Nephron (organoid): ENCODE measurements around the gene RHOU.

Experiments
- H3K27ac Mint-ChIP-seq, 3 experiments: 2 replicates each; pipeline ENCODE4 v1.8.0; 2020; ENCODE audit warnings: mixed read lengths in 3 of 3, mild to moderate bottlenecking in 2 of 3, moderate library complexity in 1 of 3
- H3K27me3 Mint-ChIP-seq: 2 replicates; pipeline ENCODE4 v1.8.0; 2021; ENCODE audit warnings: low read depth, mild to moderate bottlenecking, moderate library complexity, mixed read lengths
- H3K36me3 Mint-ChIP-seq: 2 replicates; pipeline ENCODE4 v1.8.0; 2020; ENCODE audit warnings: low read depth, mixed read lengths
- H3K4me1 Mint-ChIP-seq: 2 replicates; pipeline ENCODE4 v1.8.0; 2020; ENCODE audit warnings: mixed read lengths
- H3K4me3 Mint-ChIP-seq, 3 experiments: 2 replicates each; pipeline ENCODE4 v1.8.0; 2020; ENCODE audit warnings: mild to moderate bottlenecking in 3 of 3, mixed read lengths in 3 of 3, moderate library complexity in 2 of 3
- H3K9me3 Mint-ChIP-seq: 2 replicates; pipeline ENCODE4 v1.8.0; 2020; ENCODE audit warnings: mixed read lengths
- TF ChIP-seq, protein P1 (sequence below), 3 experiments: fragments of 200-600 bp; sonication (generic); IDR thresholded peaks; one replicate each; pipeline ENCODE4 v1.5.0; 2021; ENCODE audit warnings: antibody characterized with exemption in 3 of 3; ENCODE audit not compliant: unreplicated experiment in 3 of 3

RHOU gene

GRCh38 chr1:228753786-228754360, 18.6 kb downstream of the RHOU start:
- no peaks in the 10 kb centered on the region for H3K9me3 Mint-ChIP-seq
- peaks cover 42% of the 10 kb centered on the region for H3K27me3 Mint-ChIP-seq
- TF ChIP-seq, protein P1, sequence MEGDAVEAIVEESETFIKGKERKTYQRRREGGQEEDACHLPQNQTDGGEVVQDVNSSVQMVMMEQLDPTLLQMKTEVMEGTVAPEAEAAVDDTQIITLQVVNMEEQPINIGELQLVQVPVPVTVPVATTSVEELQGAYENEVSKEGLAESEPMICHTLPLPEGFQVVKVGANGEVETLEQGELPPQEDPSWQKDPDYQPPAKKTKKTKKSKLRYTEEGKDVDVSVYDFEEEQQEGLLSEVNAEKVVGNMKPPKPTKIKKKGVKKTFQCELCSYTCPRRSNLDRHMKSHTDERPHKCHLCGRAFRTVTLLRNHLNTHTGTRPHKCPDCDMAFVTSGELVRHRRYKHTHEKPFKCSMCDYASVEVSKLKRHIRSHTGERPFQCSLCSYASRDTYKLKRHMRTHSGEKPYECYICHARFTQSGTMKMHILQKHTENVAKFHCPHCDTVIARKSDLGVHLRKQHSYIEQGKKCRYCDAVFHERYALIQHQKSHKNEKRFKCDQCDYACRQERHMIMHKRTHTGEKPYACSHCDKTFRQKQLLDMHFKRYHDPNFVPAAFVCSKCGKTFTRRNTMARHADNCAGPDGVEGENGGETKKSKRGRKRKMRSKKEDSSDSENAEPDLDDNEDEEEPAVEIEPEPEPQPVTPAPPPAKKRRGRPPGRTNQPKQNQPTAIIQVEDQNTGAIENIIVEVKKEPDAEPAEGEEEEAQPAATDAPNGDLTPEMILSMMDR (IDR thresholded peaks at IDR 0.05; ENCODE audit: unreplicated experiment in 3 of 3) = no peak
- H3K27ac Mint-ChIP-seq = peak overlapping the region in 2 of 3 experiments; percentile 2 to 16
- no peaks in the 10 kb centered on the region for H3K36me3 Mint-ChIP-seq
- H3K4me1 Mint-ChIP-seq = peaks cover 19% of the 10 kb centered on the region
- H3K4me3 Mint-ChIP-seq = no peak overlapping the region

- Mint-ChIP-seq H3K9me3 (no peaks in the 10 kb centered on the region), H3K27me3 (peaks cover 45% of the 10 kb centered on the region), H3K4me1 (peaks cover 19% of the 10 kb centered on the region), H3K36me3 (no peaks in the 10 kb centered on the region), H3K4me3 (no peak overlapping the region), H3K27ac (no peak overlapping the region)
- TF ChIP-seq, protein P1 (IDR thresholded peaks at IDR 0.05; ENCODE audit: unreplicated experiment in 3 of 3) = no peak
These were observed 19.5 kb downstream of the RHOU start for GRCh38 chr1:228754646-228755268.

- Mint-ChIP-seq H3K9me3 (no peaks in the 10 kb centered on the region), H3K27ac (no peak overlapping the region), H3K4me3 (no peak overlapping the region), H3K36me3 (no peaks in the 10 kb centered on the region), H3K4me1 (peaks cover 19% of the 10 kb centered on the region), H3K27me3 (peaks cover 44% of the 10 kb centered on the region)
- TF ChIP-seq, protein P1 (IDR thresholded peaks at IDR 0.05; ENCODE audit: unreplicated experiment in 3 of 3) = no peak
These were observed 20.5 kb downstream of the RHOU start for GRCh38 chr1:228755800-228756199.

DNA sequence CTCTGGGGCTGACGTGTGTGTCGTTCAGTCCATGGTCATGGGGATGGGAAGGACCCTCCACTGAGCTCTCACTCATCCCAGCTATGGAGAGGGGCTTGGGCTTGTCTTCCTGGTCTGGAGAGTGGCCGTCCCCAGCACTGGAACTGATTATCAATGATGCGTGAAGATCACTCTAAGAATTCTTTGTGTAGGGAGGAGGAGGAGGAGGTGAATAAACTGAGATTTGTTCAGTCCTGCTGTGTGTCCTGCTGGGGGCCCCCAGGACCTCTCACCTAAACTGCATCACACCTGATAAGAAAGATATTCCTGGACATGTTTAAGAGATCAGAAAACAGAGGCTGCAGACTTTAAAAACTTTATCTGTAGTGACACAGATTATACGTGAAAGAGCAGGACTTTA, 21.2 kb downstream of the RHOU start:
- no peak overlapping the region for H3K27ac Mint-ChIP-seq
- H3K36me3 Mint-ChIP-seq = no peaks in the 10 kb centered on the region
- H3K27me3 Mint-ChIP-seq = peaks cover 38% of the 10 kb centered on the region
- no peak overlapping the region for H3K4me3 Mint-ChIP-seq
- H3K4me1 Mint-ChIP-seq = peaks cover 19% of the 10 kb centered on the region
- H3K9me3 Mint-ChIP-seq = no peaks in the 10 kb centered on the region
- TF ChIP-seq, protein P1 (IDR thresholded peaks at IDR 0.05; ENCODE audit: unreplicated experiment in 3 of 3) = no peak

DNA sequence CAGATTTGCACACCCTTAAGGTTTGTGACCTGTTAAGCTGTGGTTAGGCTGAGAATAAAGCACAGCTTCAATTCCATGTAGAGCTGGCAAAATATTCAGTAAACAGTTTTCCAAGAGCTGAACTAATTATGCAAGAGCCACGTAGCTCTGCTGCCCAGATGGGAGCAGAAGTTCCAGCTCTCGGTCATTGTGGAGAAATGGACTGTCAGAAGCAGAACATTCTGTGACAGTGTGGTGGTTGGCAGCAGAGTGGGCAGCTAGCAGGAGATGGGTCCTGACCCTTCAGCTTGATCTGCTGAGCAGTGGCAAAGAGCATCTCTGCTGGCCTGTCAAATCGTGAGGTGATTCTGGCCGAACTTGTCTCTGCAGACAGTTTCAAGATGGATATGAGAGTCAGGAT, 23.2 kb downstream of the RHOU start:
- H3K4me1 Mint-ChIP-seq = peaks cover 17% of the 10 kb centered on the region
- H3K9me3 Mint-ChIP-seq = no peaks in the 10 kb centered on the region
- H3K27me3 Mint-ChIP-seq = peaks cover 34% of the 10 kb centered on the region
- no peak overlapping the region for H3K4me3 Mint-ChIP-seq
- no peak overlapping the region for H3K27ac Mint-ChIP-seq
- H3K36me3 Mint-ChIP-seq = no peaks in the 10 kb centered on the region
- TF ChIP-seq, protein P1 (IDR thresholded peaks at IDR 0.05; ENCODE audit: unreplicated experiment in 3 of 3) = no peak

GRCh38 chr1:228760979-228761378, 25.7 kb downstream of the RHOU start:
- Mint-ChIP-seq H3K27me3 (peaks cover 26% of the 10 kb centered on the region), H3K9me3 (no peaks in the 10 kb centered on the region), H3K36me3 (no peaks in the 10 kb centered on the region), H3K4me3 (no peak overlapping the region), H3K4me1 (no peaks in the 10 kb centered on the region), H3K27ac (no peak overlapping the region)
- TF ChIP-seq, protein P1 (IDR thresholded peaks at IDR 0.05; ENCODE audit: unreplicated experiment in 3 of 3) = no peak
